Activated CD4-positive, alpha-beta T cell treated with anti-CD3 and anti-CD28 coated beads for 48 hours (primary cell): ENCODE measurements around the gene ZNF48.

Experiments
- DNase-seq: peaks from one replicate; pipeline ENCODE4 v3.0.0-alpha.2; 2020

ZNF48 gene

GRCh38 chr16:30444231-30445148 lies 49.3 kb downstream of the ZNF48 start:
- DNase-seq = no peak

- DNase-seq = no peak
Observed at GRCh38 chr16:30445149-30445407, 49.9 kb downstream of the ZNF48 start.

GRCh38 chr16:30445408-30446202 lies 50.4 kb downstream of the ZNF48 start, which contains the start of gene SEPHS2:
Gene SEPHS2, minus strand, starts transcription at chr16:30445874. Its CDS starts 147 bp downstream, at chr16:30445727.
- peak; percentile 98 for DNase-seq

GRCh38 chr16:30446203-30446595 lies 51.0 kb downstream of the ZNF48 start:
- DNase-seq = no peak

- DNase-seq = no peak
Observed at GRCh38 chr16:30447512-30448226, 52.4 kb downstream of the ZNF48 start.

GRCh38 chr16:30449116-30449435 lies 53.9 kb downstream of the ZNF48 start:
- no peak for DNase-seq
